GM12878 (cell line): Measurements from ENCODE around the gene MOB2. TPM values are rescaled to one million over a fixed set of nuclear protein-coding genes. Genes with fewer than 3 reads are reported as not detected.

Source experiments
- ATAC-seq: fragments of 200-7000 bp; cut with Tn5 transposase; 3 replicates; pipeline ENCODE4 v1.9.1; 2020; ENCODE audit warnings: mild to moderate bottlenecking, moderate library complexity
- BruUV-seq: library from RNA; stranded (reverse); fragments of 400-500 nt; replicated peaks from 2 replicates; lab custom pipeline; 2021; lab: Mats Ljungman, UMichigan
- CTCF ChIA-PET: fragments of 300-600 bp; sonication (Branson Sonifier 250); formaldehyde crosslinking; extraction: SDS; loops from one replicate; lab custom pipeline; 2021; ENCODE audit warnings: inconsistent platforms; lab: Yijun Ruan, JAX
- POLR2A ChIA-PET: fragments of 350-600 bp; formaldehyde crosslinking; extraction: SDS; loops from one replicate; lab custom pipeline; 2021; ENCODE audit warnings: inconsistent platforms; lab: Charles Lee
- RAD21 ChIA-PET: fragments of 300-600 bp; sonication (Branson Sonifier 250); formaldehyde crosslinking; loops from one replicate; lab custom pipeline; 2023; ENCODE audit warnings: antibody characterized with exemption; ENCODE audit not compliant: unreplicated experiment; lab: Charles Lee
- SMC1A ChIA-PET: fragments of 300-600 bp; sonication (Branson Sonifier 250); formaldehyde crosslinking; loops from one replicate; lab custom pipeline; 2023; ENCODE audit not compliant: unreplicated experiment, uncharacterized antibody; lab: Charles Lee
- DNase-seq: peaks from one replicate; pipeline ENCODE4 v3.0.0-alpha.2; 2011; ENCODE audit warnings: low read depth, low spot score
- FAIRE-seq: peaks from 3 replicates; lab custom pipeline; 2011; peaks lifted over from hg19 to GRCh38; lab: Jason Lieb, UNC
- H2AFZ ChIP-seq: 2 replicates; pipeline ENCODE4 v1.6.0; 2011; ENCODE audit warnings: low read depth, low read length, control low read depth; ENCODE audit not compliant: control insufficient read depth
- H3K27ac ChIP-seq: 2 replicates; pipeline ENCODE4 v1.5.1; 2011; ENCODE audit warnings: control low read depth; ENCODE audit not compliant: control insufficient read depth, insufficient read depth
- H3K27me3 ChIP-seq, 2 experiments: replicated peaks in 1 of 2; 2 replicates each; pipeline versions ENCODE4 v1.6.0 to v1.6.1; 2011; ENCODE audit warnings: low read length in 1 of 2; ENCODE audit not compliant: control insufficient read depth in 2 of 2, insufficient read depth in 2 of 2
- H3K36me3 ChIP-seq, 2 experiments: 2 replicates each; pipeline ENCODE4 v1.5.1; 2011; ENCODE audit warnings: low read length in 1 of 2; ENCODE audit not compliant: control insufficient read depth in 2 of 2, insufficient read depth in 2 of 2
- H3K4me1 ChIP-seq: 2 replicates; pipeline ENCODE4 v1.6.1; 2011; ENCODE audit warnings: mild to moderate bottlenecking, low read length, moderate library complexity, mixed read lengths; ENCODE audit not compliant: control insufficient read depth, insufficient read depth
- H3K4me2 ChIP-seq: 2 replicates; pipeline ENCODE4 v1.6.0; 2011; ENCODE audit warnings: control low read depth; ENCODE audit not compliant: control insufficient read depth, insufficient read depth
- H3K4me3 ChIP-seq: fragments of 200-600 bp; sonication (generic); 2 replicates; pipeline ENCODE4 v1.5.1; 2016
- H3K79me2 ChIP-seq: 2 replicates; pipeline ENCODE4 v1.6.0; 2011; ENCODE audit warnings: low read length; ENCODE audit not compliant: control insufficient read depth, insufficient read depth
- H3K9ac ChIP-seq: 2 replicates; pipeline ENCODE4 v1.8.0; 2011; ENCODE audit warnings: low read length, control low read depth, mixed read lengths; ENCODE audit not compliant: control insufficient read depth, insufficient read depth
- H3K9me3 ChIP-seq: replicated peaks from 3 replicates; pipeline ENCODE4 v1.5.1; 2011; ENCODE audit warnings: mild to moderate bottlenecking, low read length; ENCODE audit not compliant: control insufficient read depth, insufficient read depth
- H4K20me1 ChIP-seq: 2 replicates; pipeline ENCODE4 v1.6.0; 2011; ENCODE audit not compliant: control insufficient read depth, insufficient read depth
- CHD2 ChIP-seq: IDR thresholded peaks from 2 replicates; pipeline ENCODE4 v1.6.1; 2011; ENCODE audit warnings: low read depth, low read length, improper control_type of control experiment, borderline replicate concordance
- CREB1 ChIP-seq: IDR thresholded peaks from 2 replicates; pipeline ENCODE4 v1.6.1; 2012; ENCODE audit warnings: low read depth, mild to moderate bottlenecking, inconsistent platforms
- LARP7 ChIP-seq: fragments of 450-650 bp; IDR thresholded peaks from 2 replicates; pipeline ENCODE4 v1.6.1; 2017; ENCODE audit warnings: mild to moderate bottlenecking
- RFX5 ChIP-seq: IDR thresholded peaks from 2 replicates; pipeline ENCODE4 v1.6.1; 2011; ENCODE audit warnings: low read depth, low read length, improper control_type of control experiment
- SMARCA5 ChIP-seq: fragments of 450-650 bp; IDR thresholded peaks from 2 replicates; pipeline ENCODE4 v1.6.1; 2017; ENCODE audit warnings: mild to moderate bottlenecking
- SREBF2 ChIP-seq: IDR thresholded peaks from 2 replicates; pipeline ENCODE4 v1.6.1; 2012; ENCODE audit warnings: mild to moderate bottlenecking, low read length
- TARDBP ChIP-seq: IDR thresholded peaks from 2 replicates; pipeline ENCODE4 v1.6.1; 2016; ENCODE audit warnings: borderline replicate concordance
- TCF7 ChIP-seq: IDR thresholded peaks from 2 replicates; pipeline ENCODE4 v1.6.1; 2014; ENCODE audit warnings: antibody characterized with exemption, borderline replicate concordance
- WRNIP1 ChIP-seq: IDR thresholded peaks from 2 replicates; pipeline ENCODE4 v1.6.1; 2011; ENCODE audit warnings: low read depth, low read length, improper control_type of control experiment, borderline replicate concordance
- ZNF217 ChIP-seq: fragments of 450-650 bp; IDR thresholded peaks from 2 replicates; pipeline ENCODE4 v1.6.1; 2017; ENCODE audit warnings: antibody characterized with exemption, mild to moderate bottlenecking
- ZNF622 ChIP-seq: fragments of 450-650 bp; IDR thresholded peaks from 2 replicates; pipeline ENCODE4 v1.6.1; 2017; ENCODE audit warnings: mild to moderate bottlenecking, inconsistent platforms
- ZSCAN29 ChIP-seq: fragments of 450-650 bp; IDR thresholded peaks from 2 replicates; pipeline ENCODE4 v1.6.1; 2017; ENCODE audit warnings: mild to moderate bottlenecking, moderate library complexity
- WGBS: methylation state at CpG from one replicate; pipeline ENCODE4 v1.1.6; 2016; ENCODE audit warnings: low lambda C conversion rate; ENCODE audit not compliant: insufficient replicate concordance, insufficient coverage; ENCODE audit errors: missing lambda C conversion rate; 5-methylcytosine and 5-hydroxymethylcytosine counted together
- in situ Hi-C: fragments of 300-500 bp; cut with MboI; formaldehyde crosslinking; loops from 9 replicates; pipeline ENCODE4 v1.14.3; 2018; ENCODE audit warnings: mixed read lengths
- intact Hi-C: fragments of 100-400 bp; cut with micrococcal nuclease; formaldehyde crosslinking; loops from one replicate; pipeline ENCODE4 v1.14.2; 2022; ENCODE audit not compliant: unreplicated experiment
- polyA plus RNA-seq, 11 experiments: library from polyadenylated mRNA; depleted of rRNA in 4 of 11; unstranded in 6 of 11; stranded (reverse) in 5 of 11; fragments of >200 nt; fragmentation: Nextera tagmentation in 4 of 11; fragmentation: Illumina TruSeq in 1 of 11; extraction: Ambion mirVana in 4 of 11; extraction: Trizol in 1 of 11; gene quantifications; 1 replicate in 1 of 11; 2 replicates in 10 of 11; pipeline versions ENCODE4 v1.2.1 to v1.2.3, GENCODE V29; 2011 to 2016; ENCODE audit warnings: inconsistent platforms in 2 of 11, missing spikeins in 2 of 11, low read depth in 1 of 11
- total RNA-seq, 4 experiments: library from RNA; depleted of rRNA in 3 of 4; stranded (reverse); fragments of >200 nt in 3 of 4; fragmentation: Illumina TruSeq in 1 of 4; extraction: Trizol in 1 of 4; gene quantifications; 2 replicates each; pipeline versions ENCODE4 v1.2.1 to v1.2.3, GENCODE V29; 2013 to 2021
- TF ChIP-seq, protein P1 (sequence below): IDR thresholded peaks from 2 replicates; pipeline ENCODE4 v1.6.1; 2012; ENCODE audit warnings: low read depth, low read length, improper control_type of control experiment
- TF ChIP-seq, protein P2 (sequence below): fragments of 450-650 bp; formaldehyde crosslinking; IDR thresholded peaks from 2 replicates; pipeline ENCODE4 v1.5.0; 2022; ENCODE audit warnings: mild to moderate bottlenecking, missing genetic modification characterization
- TF ChIP-seq, protein P3 (sequence below): fragments of 150-350 bp; IDR thresholded peaks from 2 replicates; pipeline ENCODE4 v1.6.1; 2014; ENCODE audit warnings: mild to moderate bottlenecking, low read depth, low read length
- TF ChIP-seq, protein P4 (sequence below): fragments of 450-650 bp; IDR thresholded peaks from 2 replicates; pipeline ENCODE4 v1.6.1; 2017; ENCODE audit warnings: low read depth, mild to moderate bottlenecking, moderate library complexity

The MOB2 gene
- total and polyA plus RNA-seq, 10 of the 15 experiments (the other 5 are each of a cell fraction or from before 2014, with no cell fraction given), result 0.10 to 34.6 (median 15.5) TPM

DNA sequence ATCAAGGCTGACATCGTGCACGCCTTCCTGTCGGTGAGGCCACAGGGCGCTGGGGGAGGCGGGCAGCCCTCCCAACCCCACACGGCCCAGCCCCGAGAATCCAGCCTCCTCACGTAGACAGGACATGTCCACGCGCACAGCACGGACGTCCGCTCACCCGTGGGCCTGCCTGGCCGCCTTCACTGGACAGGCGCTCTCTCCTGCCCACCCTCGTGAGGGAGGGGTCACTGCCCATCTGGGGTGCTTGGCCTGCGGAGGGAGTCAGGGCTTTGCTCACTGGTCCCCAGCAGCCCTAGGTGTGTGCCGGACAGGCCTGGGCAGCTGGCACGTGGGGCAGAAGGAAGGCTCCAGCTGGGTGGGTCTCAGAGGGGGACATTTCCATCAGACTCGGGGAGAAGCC, 32.0 kb downstream of the MOB2 start:
- WGBS, result 54% methylated on average over 19 of the region's 21 CpGs
- H3K9me3 ChIP-seq, result no peaks in the 10 kb centered on the region
- H4K20me1 ChIP-seq, result no peaks in the 10 kb centered on the region
- ChIA-PET POLR2A (no interaction called here), SMC1A (no interaction called here), CTCF (interaction anchor here (0.9 to 3.1 kb wide), 4 partner anchors 53 to 134 kb away, joined by 3 to 20 read pairs (median 4); no protein-coding TSS in a partner anchor), RAD21 (no interaction called here)
- H3K27ac ChIP-seq, result no peak overlapping the region
- H3K4me1 ChIP-seq, result no peaks in the 10 kb centered on the region
- H3K4me3 ChIP-seq, result no peak overlapping the region
- no peak overlapping the region for H3K9ac ChIP-seq
- no peaks in the 10 kb centered on the region for H3K27me3 ChIP-seq
- no peaks in the 10 kb centered on the region for H3K79me2 ChIP-seq
- intact Hi-C loops (no loop called here), in situ Hi-C loops (no loop called here)
- no peaks in the 10 kb centered on the region for H3K36me3 ChIP-seq
- FAIRE-seq, result no peak
- DNase-seq, result no peak
- no peak overlapping the region for H3K4me2 ChIP-seq
- BruUV-seq, result no TSS peak
- no peak overlapping the region for H2AFZ ChIP-seq
- ATAC-seq, result no peak
- TF ChIP-seq CREB1 (no peak), SMARCA5 (no peak), ZNF217 (no peak), ZNF622 (no peak), LARP7 (no peak), RFX5 (no peak), SREBF2 (no peak), TCF7 (no peak), TARDBP (no peak), ZSCAN29 (no peak), WRNIP1 (no peak), CHD2 (no peak)
- TF ChIP-seq, protein P1, sequence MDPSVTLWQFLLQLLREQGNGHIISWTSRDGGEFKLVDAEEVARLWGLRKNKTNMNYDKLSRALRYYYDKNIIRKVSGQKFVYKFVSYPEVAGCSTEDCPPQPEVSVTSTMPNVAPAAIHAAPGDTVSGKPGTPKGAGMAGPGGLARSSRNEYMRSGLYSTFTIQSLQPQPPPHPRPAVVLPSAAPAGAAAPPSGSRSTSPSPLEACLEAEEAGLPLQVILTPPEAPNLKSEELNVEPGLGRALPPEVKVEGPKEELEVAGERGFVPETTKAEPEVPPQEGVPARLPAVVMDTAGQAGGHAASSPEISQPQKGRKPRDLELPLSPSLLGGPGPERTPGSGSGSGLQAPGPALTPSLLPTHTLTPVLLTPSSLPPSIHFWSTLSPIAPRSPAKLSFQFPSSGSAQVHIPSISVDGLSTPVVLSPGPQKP, result no peak
- TF ChIP-seq, protein P2, sequence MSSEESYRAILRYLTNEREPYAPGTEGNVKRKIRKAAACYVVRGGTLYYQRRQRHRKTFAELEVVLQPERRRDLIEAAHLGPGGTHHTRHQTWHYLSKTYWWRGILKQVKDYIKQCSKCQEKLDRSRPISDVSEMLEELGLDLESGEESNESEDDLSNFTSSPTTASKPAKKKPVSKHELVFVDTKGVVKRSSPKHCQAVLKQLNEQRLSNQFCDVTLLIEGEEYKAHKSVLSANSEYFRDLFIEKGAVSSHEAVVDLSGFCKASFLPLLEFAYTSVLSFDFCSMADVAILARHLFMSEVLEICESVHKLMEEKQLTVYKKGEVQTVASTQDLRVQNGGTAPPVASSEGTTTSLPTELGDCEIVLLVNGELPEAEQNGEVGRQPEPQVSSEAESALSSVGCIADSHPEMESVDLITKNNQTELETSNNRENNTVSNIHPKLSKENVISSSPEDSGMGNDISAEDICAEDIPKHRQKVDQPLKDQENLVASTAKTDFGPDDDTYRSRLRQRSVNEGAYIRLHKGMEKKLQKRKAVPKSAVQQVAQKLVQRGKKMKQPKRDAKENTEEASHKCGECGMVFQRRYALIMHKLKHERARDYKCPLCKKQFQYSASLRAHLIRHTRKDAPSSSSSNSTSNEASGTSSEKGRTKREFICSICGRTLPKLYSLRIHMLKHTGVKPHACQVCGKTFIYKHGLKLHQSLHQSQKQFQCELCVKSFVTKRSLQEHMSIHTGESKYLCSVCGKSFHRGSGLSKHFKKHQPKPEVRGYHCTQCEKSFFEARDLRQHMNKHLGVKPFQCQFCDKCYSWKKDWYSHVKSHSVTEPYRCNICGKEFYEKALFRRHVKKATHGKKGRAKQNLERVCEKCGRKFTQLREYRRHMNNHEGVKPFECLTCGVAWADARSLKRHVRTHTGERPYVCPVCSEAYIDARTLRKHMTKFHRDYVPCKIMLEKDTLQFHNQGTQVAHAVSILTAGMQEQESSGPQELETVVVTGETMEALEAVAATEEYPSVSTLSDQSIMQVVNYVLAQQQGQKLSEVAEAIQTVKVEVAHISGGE, result no peak
- TF ChIP-seq, protein P3, sequence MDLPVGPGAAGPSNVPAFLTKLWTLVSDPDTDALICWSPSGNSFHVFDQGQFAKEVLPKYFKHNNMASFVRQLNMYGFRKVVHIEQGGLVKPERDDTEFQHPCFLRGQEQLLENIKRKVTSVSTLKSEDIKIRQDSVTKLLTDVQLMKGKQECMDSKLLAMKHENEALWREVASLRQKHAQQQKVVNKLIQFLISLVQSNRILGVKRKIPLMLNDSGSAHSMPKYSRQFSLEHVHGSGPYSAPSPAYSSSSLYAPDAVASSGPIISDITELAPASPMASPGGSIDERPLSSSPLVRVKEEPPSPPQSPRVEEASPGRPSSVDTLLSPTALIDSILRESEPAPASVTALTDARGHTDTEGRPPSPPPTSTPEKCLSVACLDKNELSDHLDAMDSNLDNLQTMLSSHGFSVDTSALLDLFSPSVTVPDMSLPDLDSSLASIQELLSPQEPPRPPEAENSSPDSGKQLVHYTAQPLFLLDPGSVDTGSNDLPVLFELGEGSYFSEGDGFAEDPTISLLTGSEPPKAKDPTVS, result no peak
- TF ChIP-seq, protein P4, sequence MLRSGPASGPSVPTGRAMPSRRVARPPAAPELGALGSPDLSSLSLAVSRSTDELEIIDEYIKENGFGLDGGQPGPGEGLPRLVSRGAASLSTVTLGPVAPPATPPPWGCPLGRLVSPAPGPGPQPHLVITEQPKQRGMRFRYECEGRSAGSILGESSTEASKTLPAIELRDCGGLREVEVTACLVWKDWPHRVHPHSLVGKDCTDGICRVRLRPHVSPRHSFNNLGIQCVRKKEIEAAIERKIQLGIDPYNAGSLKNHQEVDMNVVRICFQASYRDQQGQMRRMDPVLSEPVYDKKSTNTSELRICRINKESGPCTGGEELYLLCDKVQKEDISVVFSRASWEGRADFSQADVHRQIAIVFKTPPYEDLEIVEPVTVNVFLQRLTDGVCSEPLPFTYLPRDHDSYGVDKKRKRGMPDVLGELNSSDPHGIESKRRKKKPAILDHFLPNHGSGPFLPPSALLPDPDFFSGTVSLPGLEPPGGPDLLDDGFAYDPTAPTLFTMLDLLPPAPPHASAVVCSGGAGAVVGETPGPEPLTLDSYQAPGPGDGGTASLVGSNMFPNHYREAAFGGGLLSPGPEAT, result no peak
